OCI-LY7 (cell line): ENCODE data around the gene GCFC2. TPM values are rescaled to one million over a fixed set of nuclear protein-coding genes. Genes with fewer than 3 reads are reported as not detected.
"Not testable (repeated sequence)": the region's sequence is repeated elsewhere in the genome, so short reads cannot be mapped to it uniquely, and the experiment has no call there.

Experiments used
- BruUV-seq: library from RNA; stranded (reverse); fragments of 400-500 nt; replicated peaks from 2 replicates; lab custom pipeline; 2021; lab: Mats Ljungman, UMichigan
- CTCF ChIA-PET: fragments of 300-600 bp; sonication (Branson Sonifier 250); formaldehyde crosslinking; loops from one replicate; lab custom pipeline; 2022; ENCODE audit warnings: antibody characterized with exemption; ENCODE audit not compliant: unreplicated experiment; lab: Charles Lee
- POLR2A ChIA-PET: fragments of 300-600 bp; sonication (Branson Sonifier 250); formaldehyde crosslinking; loops from one replicate; lab custom pipeline; 2022; ENCODE audit warnings: antibody characterized with exemption; lab: Charles Lee
- DNase-seq: peaks from one replicate; pipeline ENCODE4 v3.0.0-alpha.2; 2015; ENCODE audit warnings: low spot score
- H2AFZ ChIP-seq: fragments of 200-600 bp; sonication (generic), shearing (Covaris generic); 2 replicates; pipeline ENCODE4 v1.6.1; 2014; ENCODE audit warnings: mild to moderate bottlenecking, antibody characterized with exemption, low read length, moderate library complexity
- H3K27ac ChIP-seq: fragments of 200-600 bp; sonication (generic); 2 replicates; pipeline ENCODE4 v1.5.1; 2014; ENCODE audit warnings: mixed run types, low read depth, mild to moderate bottlenecking, moderate library complexity, low read length, inconsistent platforms; ENCODE audit not compliant: poor library complexity, severe bottlenecking
- H3K36me3 ChIP-seq: fragments of 200-600 bp; sonication (generic); 2 replicates; pipeline ENCODE4 v1.6.1; 2014; ENCODE audit warnings: mild to moderate bottlenecking, antibody characterized with exemption, low read length, moderate library complexity, mixed read lengths; ENCODE audit not compliant: insufficient read depth
- H3K4me1 ChIP-seq: fragments of 200-600 bp; sonication (generic); 2 replicates; pipeline ENCODE4 v1.5.1; 2014; ENCODE audit warnings: mild to moderate bottlenecking, low read length; ENCODE audit not compliant: insufficient read depth, poor library complexity, severe bottlenecking
- H3K4me2 ChIP-seq: fragments of 200-600 bp; sonication (generic); 2 replicates; pipeline ENCODE4 v1.6.1; 2014; ENCODE audit warnings: mild to moderate bottlenecking, low read length
- H3K4me3 ChIP-seq: fragments of 200-600 bp; sonication (generic); 2 replicates; pipeline ENCODE4 v1.5.1; 2014; ENCODE audit warnings: mild to moderate bottlenecking, low read depth, low read length; ENCODE audit not compliant: poor library complexity, severe bottlenecking
- H3K79me2 ChIP-seq: fragments of 200-600 bp; sonication (generic); 2 replicates; pipeline ENCODE4 v1.6.1; 2016; ENCODE audit warnings: low read depth, mild to moderate bottlenecking, low read length, moderate library complexity, mixed read lengths; ENCODE audit not compliant: insufficient read depth
- H3K9me2 ChIP-seq: fragments of 200-600 bp; sonication (generic); 2 replicates; pipeline ENCODE4 v1.6.1; 2016; ENCODE audit warnings: mild to moderate bottlenecking, low read length, mixed read lengths; ENCODE audit not compliant: insufficient read depth
- H3K9me3 ChIP-seq: fragments of 200-600 bp; sonication (generic); 2 replicates; pipeline ENCODE4 v1.6.1; 2014; ENCODE audit warnings: mild to moderate bottlenecking, mixed run types, low read length, mixed read lengths
- H4K20me1 ChIP-seq: fragments of 200-600 bp; sonication (generic); 2 replicates; pipeline ENCODE4 v1.6.1; 2014; ENCODE audit warnings: mild to moderate bottlenecking, antibody characterized with exemption, low read length, moderate library complexity, mixed read lengths; ENCODE audit not compliant: insufficient read depth
- CTCF ChIP-seq: fragments of 200-600 bp; sonication (generic); conservative IDR thresholded peaks from 2 replicates; pipeline ENCODE4 v1.5.1; 2014; ENCODE audit warnings: mild to moderate bottlenecking, antibody characterized with exemption, low read length, moderate library complexity, mixed read lengths
- EZH2phosphoT487 ChIP-seq: fragments of 200-600 bp; sonication (generic); IDR thresholded peaks from 2 replicates; pipeline ENCODE4 v1.6.1; 2018; ENCODE audit warnings: low read depth, borderline replicate concordance, mild to moderate bottlenecking, mixed run types, antibody characterized with exemption, low read length, moderate library complexity, mixed read lengths
- intact Hi-C: fragments of 100-400 bp; cut with micrococcal nuclease; formaldehyde crosslinking; loops from one replicate; pipeline ENCODE4 v1.10.0; 2022; ENCODE audit not compliant: unreplicated experiment
- total RNA-seq, 2 experiments: library from RNA; depleted of rRNA in 1 of 2; stranded (reverse); fragments of >200 nt in 1 of 2; shearing (Covaris generic) in 1 of 2; gene quantifications; 2 replicates each; pipeline ENCODE4 v1.2.3, GENCODE V29; 2014 to 2022

Gene GCFC2
- total RNA-seq, 2 experiments from 2014 or later = 19.3 to 21.8 TPM

GRCh38 chr2:75679556-75679955 is 31.2 kb downstream of the GCFC2 start:
- Histone ChIP-seq H3K4me1 (no peaks in the 10 kb centered on the region), H3K4me2 (no peak overlapping the region), H2AFZ (no peak overlapping the region), H3K4me3 (no peak overlapping the region), H3K27ac (no peak overlapping the region), H3K9me3 (no peaks in the 10 kb centered on the region), H3K36me3 (peaks cover 62% of the 10 kb centered on the region), H4K20me1 (no peaks in the 10 kb centered on the region), H3K79me2 (no peaks in the 10 kb centered on the region), H3K9me2 (no peaks in the 10 kb centered on the region)
- TF ChIP-seq CTCF (no peak), EZH2phosphoT487 (no peak)
- ChIA-PET POLR2A (interaction anchor here (0.5 to 0.6 kb wide), 2 partner anchors 39 to 1029 kb away, joined by 3 read pairs; no protein-coding TSS in a partner anchor), CTCF (no interaction called here)
- intact Hi-C loops = no loop called here
- DNase-seq = no peak
- no TSS peak for BruUV-seq

DNA sequence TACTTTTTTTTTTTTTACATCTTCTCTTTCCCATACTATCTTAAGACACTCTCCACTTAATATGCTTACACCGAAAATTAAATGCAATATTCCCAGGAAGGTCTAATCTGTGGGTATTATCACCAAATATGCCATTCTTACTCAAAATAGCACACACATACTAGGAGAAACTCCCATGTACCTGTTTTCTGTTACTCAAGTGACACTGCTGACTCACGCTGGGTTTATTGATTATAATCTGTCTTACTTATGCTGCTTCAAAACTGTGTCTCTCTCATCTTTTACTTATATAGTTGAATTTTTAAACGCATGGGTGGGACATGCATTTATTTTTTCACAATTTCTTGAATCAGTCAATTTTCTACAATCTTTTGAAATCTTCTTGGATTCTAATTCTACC is 34.3 kb downstream of the GCFC2 start:
- no peaks in the 10 kb centered on the region for H3K79me2 ChIP-seq
- no peaks in the 10 kb centered on the region for H3K4me1 ChIP-seq
- no peaks in the 10 kb centered on the region for H4K20me1 ChIP-seq
- no peaks in the 10 kb centered on the region for H3K9me3 ChIP-seq
- no peaks in the 10 kb centered on the region for H3K9me2 ChIP-seq
- intact Hi-C loops = no loop called here
- BruUV-seq = no TSS peak
- no peak overlapping the region for H3K27ac ChIP-seq
- POLR2A ChIA-PET = no interaction called here
- no peak for DNase-seq
- CTCF ChIA-PET = no interaction called here
- no peak for TF ChIP-seq EZH2phosphoT487
- TF ChIP-seq CTCF = no peak
- H2AFZ ChIP-seq = no peak overlapping the region
- peaks cover 76% of the 10 kb centered on the region for H3K36me3 ChIP-seq
- H3K4me3 ChIP-seq = no peak overlapping the region
- no peak overlapping the region for H3K4me2 ChIP-seq

DNA sequence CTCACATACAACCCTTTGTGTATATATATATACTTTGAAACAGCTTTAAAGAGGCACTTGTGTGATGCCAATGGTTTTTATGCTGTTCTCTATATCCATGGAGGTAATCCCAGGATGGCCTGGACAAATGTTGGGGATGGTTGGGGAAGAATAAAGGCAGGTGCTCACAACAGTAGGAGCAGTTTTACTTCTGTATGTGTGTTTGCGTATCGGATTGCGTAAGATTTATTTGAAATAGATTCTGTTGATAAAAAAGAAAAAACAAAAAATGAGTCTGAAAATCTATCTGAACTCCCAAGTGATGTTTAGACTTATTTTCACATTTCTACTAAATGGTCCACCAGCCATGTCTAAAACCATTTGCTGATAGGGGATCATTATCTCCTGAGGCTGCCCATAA is 34.8 kb downstream of the GCFC2 start:
- CTCF ChIA-PET = no interaction called here
- Histone ChIP-seq H4K20me1 (no peaks in the 10 kb centered on the region), H2AFZ (no peak overlapping the region), H3K9me3 (no peaks in the 10 kb centered on the region), H3K4me2 (no peak overlapping the region), H3K4me3 (no peak overlapping the region), H3K79me2 (no peaks in the 10 kb centered on the region), H3K4me1 (no peaks in the 10 kb centered on the region), H3K36me3 (peaks cover 76% of the 10 kb centered on the region), H3K9me2 (no peaks in the 10 kb centered on the region), H3K27ac (no peak overlapping the region)
- intact Hi-C loops = no loop called here
- no TSS peak for BruUV-seq
- POLR2A ChIA-PET = no interaction called here
- DNase-seq = no peak
- no peak for TF ChIP-seq CTCF
- TF ChIP-seq EZH2phosphoT487 = no peak

DNA sequence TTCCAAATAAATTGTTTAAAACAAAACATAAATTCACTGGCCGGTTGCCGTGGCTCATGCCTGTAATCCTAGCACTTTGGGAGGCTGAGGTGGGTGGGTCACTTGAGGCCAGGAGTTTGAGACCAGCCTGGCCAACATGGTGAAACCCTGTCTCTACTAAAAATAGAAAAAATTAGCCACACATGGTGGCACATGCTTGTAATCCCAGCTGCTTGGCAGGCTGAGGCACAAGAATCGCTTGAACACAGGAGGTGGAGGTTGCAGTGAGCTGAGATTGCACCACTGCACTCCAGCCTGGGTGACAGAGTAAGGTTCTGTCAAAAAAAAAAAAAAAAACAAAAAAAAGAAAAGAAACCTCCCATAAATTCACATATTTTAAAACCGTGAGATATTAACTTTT is 35.3 kb downstream of the GCFC2 start:
- peaks cover 76% of the 10 kb centered on the region for H3K36me3 ChIP-seq
- H3K4me2 ChIP-seq, H2AFZ ChIP-seq, DNase-seq, H3K9me3 ChIP-seq, CTCF ChIA-PET, H3K79me2 ChIP-seq, H3K9me2 ChIP-seq, BruUV-seq, POLR2A ChIA-PET, intact Hi-C loops, H4K20me1 ChIP-seq, H3K4me3 ChIP-seq, H3K27ac ChIP-seq, H3K4me1 ChIP-seq: not testable (repeated sequence)
